GM18519 (cell line): ENCODE data around the gene HPCAL1.

ENCODE experiments used
- ATAC-seq: cut with Tn5 transposase; IDR thresholded peaks from one replicate; pipeline ENCODE4 v1.9.1; 2021; ENCODE audit warnings: mild to moderate bottlenecking, moderate library complexity; ENCODE audit not compliant: unreplicated experiment, low FRiP score

Gene HPCAL1

GRCh38 chr2:10267551-10268465 lies 34.9 kb upstream of the HPCAL1 start:
- no peak for ATAC-seq

- ATAC-seq = no peak
These were observed 33.4 kb upstream of the HPCAL1 start for GRCh38 chr2:10269291-10269690.

DNA sequence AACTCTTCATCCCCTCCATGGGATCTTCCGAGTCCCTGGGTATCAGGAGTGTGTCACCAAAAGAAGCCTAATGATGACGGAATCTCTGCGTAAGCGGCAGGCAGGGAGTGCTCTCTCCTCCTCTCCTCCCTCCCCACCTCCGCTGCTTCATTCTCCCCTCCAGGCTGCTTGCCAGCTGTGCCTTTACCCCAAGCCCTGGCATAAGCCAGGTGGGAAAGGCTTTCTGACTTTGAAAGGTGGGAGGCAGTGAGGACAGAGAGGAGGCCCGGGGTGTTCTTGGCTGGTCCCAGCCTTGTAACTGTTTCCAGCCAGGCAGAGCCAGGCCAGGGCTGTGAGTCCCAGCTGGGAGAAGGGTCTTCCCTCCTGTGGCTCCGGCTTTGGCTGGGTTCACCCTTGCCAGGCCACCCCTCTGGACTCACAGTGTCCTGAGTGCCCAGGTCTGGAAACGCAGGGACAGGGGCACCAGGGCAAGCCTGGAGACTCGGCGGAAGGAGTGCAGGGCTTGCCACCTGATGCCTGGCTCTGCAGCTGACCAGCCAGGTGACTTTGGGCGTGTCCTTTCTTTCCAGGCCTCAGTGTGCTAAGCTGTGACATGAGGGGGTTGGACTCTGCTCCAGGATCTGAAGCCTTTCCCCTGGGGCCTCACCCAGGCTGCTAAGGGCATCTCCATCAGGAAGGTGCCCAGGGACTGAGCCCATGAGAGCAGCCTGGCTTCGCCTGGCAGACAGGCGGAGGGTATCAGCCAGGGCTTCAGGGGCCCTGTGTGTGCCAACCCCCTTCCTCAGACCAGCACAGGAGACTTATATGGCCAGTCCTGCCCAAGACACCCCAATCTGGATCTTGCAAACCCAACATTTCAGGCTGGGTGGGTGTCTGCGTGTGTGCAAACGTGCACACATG lies 32.7 kb upstream of the HPCAL1 start:
- ATAC-seq = no peak

GRCh38 chr2:10271509-10271908 lies 31.2 kb upstream of the HPCAL1 start:
- ATAC-seq = no peak

DNA sequence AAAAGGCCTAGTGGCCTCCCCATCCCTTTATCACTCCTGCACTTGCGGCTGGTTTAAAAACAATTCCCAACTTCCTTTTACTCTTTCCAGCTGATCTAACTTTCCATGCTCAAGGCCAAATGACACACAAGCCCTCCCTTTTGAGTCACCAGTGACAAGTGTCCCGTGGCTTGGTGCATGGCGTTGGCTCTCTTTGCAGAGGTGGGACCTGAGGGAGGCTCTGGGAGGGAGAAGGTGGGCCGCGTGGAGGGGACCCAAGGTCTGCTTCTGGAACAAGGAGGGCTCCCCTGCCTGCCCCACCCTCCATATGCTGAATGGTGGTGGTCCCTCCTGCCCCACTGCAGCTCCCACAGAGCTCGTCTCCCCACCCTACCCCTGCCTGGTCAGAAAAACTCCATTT lies 30.8 kb upstream of the HPCAL1 start:
- ATAC-seq = no peak

- no peak for ATAC-seq
These were observed 30.2 kb upstream of the HPCAL1 start for GRCh38 chr2:10272464-10272863.

DNA sequence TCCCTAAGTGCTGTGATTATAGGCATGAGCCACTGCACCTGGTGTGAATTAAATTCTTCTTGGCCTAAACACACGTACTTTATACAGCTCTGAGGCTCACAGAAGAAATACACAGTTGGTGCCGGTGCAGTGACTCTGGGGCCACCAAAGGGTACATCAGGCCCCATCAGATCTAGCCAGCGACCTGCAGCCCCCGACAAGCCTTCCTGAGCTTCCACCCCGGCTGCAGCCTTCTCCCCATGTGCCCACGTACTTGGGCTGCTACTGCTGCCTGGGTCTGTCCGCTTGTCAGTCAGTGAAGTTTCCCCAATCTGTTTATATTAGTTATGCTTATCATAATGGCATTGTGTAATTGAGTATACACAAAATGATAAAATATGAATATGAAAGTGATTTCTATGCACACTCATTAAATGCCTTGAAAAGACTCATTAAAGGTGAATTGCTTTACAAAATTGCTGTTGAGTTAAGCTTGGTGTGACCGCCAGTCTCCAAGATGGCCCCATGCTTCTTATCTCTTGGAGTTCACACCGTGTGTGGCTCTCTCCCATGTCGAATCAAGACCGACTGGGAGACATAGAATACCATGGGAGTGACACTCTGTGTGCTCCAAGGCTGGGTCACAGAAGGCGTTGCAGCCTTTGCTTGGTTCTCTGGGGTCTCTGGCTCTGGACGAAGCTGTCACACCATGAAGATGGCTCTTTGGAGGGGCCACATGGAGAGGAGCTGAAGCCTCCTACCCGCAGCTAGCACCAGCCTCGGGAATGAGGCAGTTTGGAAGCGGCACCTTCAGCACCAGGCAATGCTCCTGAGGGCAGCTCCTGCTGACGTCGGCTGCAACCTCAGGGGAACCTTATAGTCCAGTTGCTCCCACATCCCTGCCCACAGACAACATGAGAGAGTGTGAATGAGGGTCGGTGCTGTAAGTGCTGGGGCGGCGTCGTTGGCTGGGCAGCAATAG lies 29.2 kb upstream of the HPCAL1 start:
- ATAC-seq = no peak

DNA sequence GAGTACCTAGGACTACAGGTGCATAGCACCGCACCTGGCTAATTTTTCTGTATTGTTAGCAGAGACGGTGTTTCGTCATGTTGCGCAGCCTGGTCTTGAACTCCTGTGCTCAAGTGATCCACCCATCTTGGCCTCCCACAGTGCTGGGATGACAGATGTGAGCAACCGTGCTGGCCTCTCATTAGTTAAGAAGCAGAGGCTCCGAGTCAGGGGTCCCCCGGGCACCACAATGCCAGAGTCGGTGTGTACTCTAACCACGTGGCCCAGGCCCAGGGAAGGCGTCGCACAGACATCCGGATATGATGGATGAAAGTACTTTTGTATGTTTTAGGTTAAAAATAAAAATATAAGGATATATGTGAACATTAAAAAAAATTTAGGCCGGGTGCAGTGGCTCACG lies 28.3 kb upstream of the HPCAL1 start:
- no peak for ATAC-seq

DNA sequence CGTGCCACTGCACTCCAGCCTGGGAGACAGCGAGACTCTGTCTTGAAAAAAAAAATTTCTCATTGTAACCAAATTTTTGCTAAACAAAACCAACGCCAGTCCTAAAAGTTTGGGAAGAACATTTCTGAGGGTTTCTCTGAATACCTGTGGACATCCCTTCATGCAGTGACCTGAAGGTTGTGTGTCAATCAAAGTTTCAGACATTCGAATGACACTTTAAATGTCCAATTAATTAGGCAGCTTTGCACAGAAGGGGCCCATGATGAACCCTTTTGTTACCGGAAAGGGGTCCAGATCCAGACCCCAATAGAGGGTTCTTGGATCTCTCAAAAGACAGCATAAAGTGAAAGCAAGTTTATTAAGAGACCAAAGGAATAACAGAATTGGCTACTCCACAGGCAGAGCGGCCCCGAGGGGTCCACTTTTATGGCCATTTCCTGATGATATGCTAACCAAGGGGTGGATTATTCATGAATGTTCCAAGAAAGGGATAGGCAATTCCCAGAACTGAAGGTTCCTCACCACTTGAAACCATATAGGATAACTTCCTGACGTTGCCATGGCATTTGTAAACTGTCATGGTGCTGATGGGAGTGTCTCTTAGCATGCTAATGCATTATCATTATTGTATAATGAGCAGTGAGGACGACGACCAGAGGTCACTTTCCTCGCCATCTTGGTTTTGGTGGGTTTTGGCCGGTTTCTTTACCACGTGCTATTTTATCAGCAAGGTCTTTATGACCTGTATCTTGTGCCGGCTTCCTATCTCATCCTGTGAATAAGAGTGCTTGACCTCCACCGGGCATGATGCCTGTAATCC lies 27.5 kb upstream of the HPCAL1 start:
- no peak for ATAC-seq

GRCh38 chr2:10276481-10277292 lies 26.0 kb upstream of the HPCAL1 start:
- ATAC-seq = no peak

DNA sequence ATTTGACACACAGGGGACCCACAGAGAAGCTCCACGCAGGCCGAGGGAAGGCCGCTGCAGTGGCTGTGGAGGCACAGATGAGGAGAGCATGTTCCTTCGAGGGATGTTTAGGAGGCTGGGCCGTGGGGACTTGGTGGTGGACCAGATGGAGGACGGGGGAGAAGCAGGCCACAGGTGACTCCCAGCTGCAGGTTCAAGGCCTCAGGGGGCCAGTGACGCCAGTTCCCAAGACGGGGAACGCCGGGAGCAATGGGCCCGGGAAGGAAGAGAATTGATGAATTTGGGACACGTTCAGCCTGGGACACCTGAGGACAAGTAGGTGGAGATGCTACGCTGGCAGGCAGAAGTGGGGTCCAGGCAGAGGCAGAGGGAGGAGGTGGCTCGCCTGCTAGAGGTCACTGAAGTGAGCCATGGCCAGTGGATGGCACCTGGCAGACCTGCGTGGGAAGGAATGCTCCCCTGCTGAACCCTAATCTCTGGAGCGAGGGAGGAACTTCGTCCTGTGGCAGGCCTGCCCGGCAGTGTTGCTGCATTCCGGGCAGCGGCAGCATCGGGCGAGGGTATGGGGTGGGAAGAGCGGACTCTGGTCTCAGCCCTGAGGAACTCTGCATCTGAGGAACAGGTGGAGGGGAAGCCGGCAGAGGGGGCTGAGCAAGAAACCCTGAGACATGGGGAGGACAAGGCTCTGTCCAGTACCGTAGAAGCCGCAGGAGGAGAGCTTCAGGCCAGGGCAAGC lies 25.2 kb upstream of the HPCAL1 start:
- ATAC-seq = no peak

- ATAC-seq = no peak
These were observed 24.5 kb upstream of the HPCAL1 start for GRCh38 chr2:10278029-10278762.

GRCh38 chr2:10278763-10279471 lies 23.8 kb upstream of the HPCAL1 start:
- ATAC-seq = no peak

- no peak for ATAC-seq
These were observed 23.2 kb upstream of the HPCAL1 start for GRCh38 chr2:10279472-10279870.

- no peak for ATAC-seq
These were observed 22.7 kb upstream of the HPCAL1 start for GRCh38 chr2:10279946-10280463.

DNA sequence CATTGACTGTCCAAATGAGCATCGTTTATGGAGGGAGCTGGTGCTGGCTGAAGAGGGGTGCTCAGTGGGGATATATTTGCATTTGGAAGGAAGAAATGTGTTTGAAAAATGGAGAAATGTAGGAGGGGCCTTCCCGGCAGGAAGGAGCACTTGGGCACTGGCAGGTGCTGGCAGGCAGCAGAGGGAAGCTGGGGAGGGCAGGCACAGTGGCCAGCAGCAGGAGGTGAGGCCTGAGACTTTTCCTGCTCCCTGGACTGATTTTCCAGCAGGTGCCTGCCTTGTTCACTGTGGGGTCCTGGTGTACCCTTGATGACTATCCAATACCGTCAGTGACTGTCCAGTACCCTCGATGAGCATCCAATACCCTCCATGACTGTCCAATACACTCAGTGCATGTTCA lies 20.8 kb upstream of the HPCAL1 start:
- ATAC-seq = no peak
